Spleen (tissue), 11 donors: ENCODE data around the gene INPP4A. TPM values are rescaled to one million over a fixed set of nuclear protein-coding genes. Genes with fewer than 3 reads are reported as not detected.

Experiments
- DNase-seq: peaks from one replicate; pipeline ENCODE4 v3.0.0-alpha.2; 2020
- H3K27ac ChIP-seq, 8 donors: fragments of 200-600 bp; sonication (generic) in 7 of 8; 1 replicate in 4 of 8; 2 replicates in 4 of 8; pipeline versions ENCODE4 v1.5.0 to v1.8.0; 2016 to 2021; ENCODE audit warnings: inconsistent platforms in 4 of 8, mild to moderate bottlenecking in 4 of 8, moderate library complexity in 1 of 8
- H3K27me3 ChIP-seq, 7 donors: fragments of 200-600 bp; sonication (generic) in 6 of 7; replicated peaks in 1 of 7; 1 replicate in 4 of 7; 2 replicates in 3 of 7; pipeline versions ENCODE4 v1.5.0 to v1.8.0; 2016 to 2021; ENCODE audit warnings: inconsistent platforms in 3 of 7, mild to moderate bottlenecking in 1 of 7
- H3K36me3 ChIP-seq, 6 donors: fragments of 200-600 bp; sonication (generic) in 5 of 6; 1 replicate in 4 of 6; 2 replicates in 2 of 6; pipeline versions ENCODE4 v1.5.0 to v1.8.0; 2016 to 2021; ENCODE audit warnings: inconsistent platforms in 2 of 6
- H3K4me1 ChIP-seq, 6 donors: fragments of 200-600 bp; sonication (generic) in 5 of 6; 1 replicate in 3 of 6; 2 replicates in 3 of 6; pipeline versions ENCODE4 v1.5.0 to v1.8.0; 2016 to 2021; ENCODE audit warnings: inconsistent platforms in 3 of 6
- H3K4me3 ChIP-seq, 8 donors: fragments of 200-600 bp; sonication (generic) in 7 of 8; 1 replicate in 4 of 8; 2 replicates in 4 of 8; pipeline versions ENCODE4 v1.5.0 to v1.8.0; 2016 to 2021; ENCODE audit warnings: inconsistent platforms in 4 of 8, mild to moderate bottlenecking in 4 of 8, moderate library complexity in 2 of 8
- H3K9me3 ChIP-seq, 8 donors: fragments of 200-600 bp; sonication (generic) in 7 of 8; 1 replicate in 4 of 8; 2 replicates in 4 of 8; pipeline versions ENCODE4 v1.5.0 to v1.8.0; 2016 to 2021; ENCODE audit warnings: inconsistent platforms in 4 of 8
- POLR2A ChIP-seq, 3 donors: fragments of 450-650 bp; IDR thresholded peaks; one replicate each; pipeline ENCODE4 v1.5.1; 2017; ENCODE audit warnings: antibody characterized with exemption in 3 of 3, mild to moderate bottlenecking in 1 of 3
- POLR2AphosphoS5 ChIP-seq, 3 donors: sonication (generic); formaldehyde crosslinking; IDR thresholded peaks; one replicate each; pipeline ENCODE4 v1.5.1; 2017; ENCODE audit warnings: antibody characterized with exemption in 3 of 3
- WGBS, 5 donors: extraction: QIAGEN DNeasy Blood & Tissue Kit in 3 of 5; methylation state at CpG; one replicate each; pipeline versions ENCODE4 v1.1.5 to v1.1.7; 2013 to 2018; 5-methylcytosine and 5-hydroxymethylcytosine counted together
- intact Hi-C: fragments of 100-400 bp; cut with DNase I; formaldehyde crosslinking; loops from one replicate; pipeline ENCODE4 v1.15.0; 2023; ENCODE audit warnings: low total_unique reads
- polyA plus RNA-seq, 3 donors: library from polyadenylated mRNA; stranded (reverse); fragments of 200-250 nt; gene quantifications; one replicate each; pipeline ENCODE4 v1.2.1, GENCODE V29; 2013
- total RNA-seq, 7 donors: library from RNA; depleted of rRNA in 3 of 7; stranded (reverse); fragments of >200 nt in 3 of 7; fragmentation: NEBNext Ultra II Directional in 4 of 7; extraction: Animal tissue kit (Norgen Biotek cat#: 25700) in 4 of 7; gene quantifications; one replicate each; pipeline versions ENCODE4 v1.1.0 to v1.2.1, GENCODE V29; 2016 to 2021
- TF ChIP-seq, protein P1 (sequence below), 11 experiments: fragments of 200-600 bp in 7 of 11; fragments of 450-650 bp in 4 of 11; sonication (generic) in 4 of 11; IDR thresholded peaks in 8 of 11; conservative IDR thresholded peaks in 3 of 11; 1 replicate in 7 of 11; 2 replicates in 4 of 11; pipeline versions ENCODE4 v1.4.0 to v1.8.0; 2016 to 2021; ENCODE audit warnings: antibody characterized with exemption in 11 of 11, inconsistent platforms in 4 of 11, mild to moderate bottlenecking in 1 of 11
- donor health status: healthy with polysubstance abuse.
- donor health status: DM: no; HTN: no; CAD: no; lungs with moderate emphysema.
- donor health status: DM: no; HTN: no; CAD: no.
- donor health status: Bipolar disorder and iron deficiency.
- donor health status: healthy.
- donor health status: DM: no; HTN: no; CAD: no.
- donor health status: DM: yes; HTN: yes; CAD: no.

INPP4A gene
- total and polyA plus RNA-seq, 10 donors = 6.4 to 102 (median 69.2) TPM

DNA sequence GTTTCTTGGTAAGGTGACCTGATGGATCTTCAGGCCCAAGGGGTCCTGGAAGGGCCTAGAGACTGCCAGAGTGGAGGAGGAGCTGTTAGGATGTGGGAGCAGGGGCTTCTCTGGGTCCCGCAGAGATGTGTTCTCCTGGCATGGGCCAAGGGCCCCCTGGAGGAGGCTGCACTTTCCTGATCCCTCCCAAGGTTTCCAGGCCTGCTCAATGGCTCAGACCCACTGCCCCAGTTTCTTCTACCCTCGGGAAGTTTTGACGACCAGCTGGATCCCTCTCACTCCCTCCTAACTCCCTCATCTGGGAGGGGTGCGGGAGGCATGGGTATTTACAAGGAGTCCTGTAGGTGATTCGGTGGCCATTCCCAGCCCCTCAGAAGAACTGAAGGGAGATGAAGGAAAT is 127.6 kb downstream of the INPP4A start:
- Histone ChIP-seq H3K4me3 (no peak overlapping the region), H3K36me3 (peaks cover 0 to 100% (median 85%) of the 10 kb centered on the region in 6 donors), H3K9me3 (no peaks in the 10 kb centered on the region), H3K27me3 (no peaks in the 10 kb centered on the region), H3K27ac (no peak overlapping the region), H3K4me1 (no peaks in the 10 kb centered on the region)
- WGBS, 5 donors = 90 to 100% (median 91%) methylated on average over 5 of the region's 5 CpGs
- TF ChIP-seq, protein P1, sequence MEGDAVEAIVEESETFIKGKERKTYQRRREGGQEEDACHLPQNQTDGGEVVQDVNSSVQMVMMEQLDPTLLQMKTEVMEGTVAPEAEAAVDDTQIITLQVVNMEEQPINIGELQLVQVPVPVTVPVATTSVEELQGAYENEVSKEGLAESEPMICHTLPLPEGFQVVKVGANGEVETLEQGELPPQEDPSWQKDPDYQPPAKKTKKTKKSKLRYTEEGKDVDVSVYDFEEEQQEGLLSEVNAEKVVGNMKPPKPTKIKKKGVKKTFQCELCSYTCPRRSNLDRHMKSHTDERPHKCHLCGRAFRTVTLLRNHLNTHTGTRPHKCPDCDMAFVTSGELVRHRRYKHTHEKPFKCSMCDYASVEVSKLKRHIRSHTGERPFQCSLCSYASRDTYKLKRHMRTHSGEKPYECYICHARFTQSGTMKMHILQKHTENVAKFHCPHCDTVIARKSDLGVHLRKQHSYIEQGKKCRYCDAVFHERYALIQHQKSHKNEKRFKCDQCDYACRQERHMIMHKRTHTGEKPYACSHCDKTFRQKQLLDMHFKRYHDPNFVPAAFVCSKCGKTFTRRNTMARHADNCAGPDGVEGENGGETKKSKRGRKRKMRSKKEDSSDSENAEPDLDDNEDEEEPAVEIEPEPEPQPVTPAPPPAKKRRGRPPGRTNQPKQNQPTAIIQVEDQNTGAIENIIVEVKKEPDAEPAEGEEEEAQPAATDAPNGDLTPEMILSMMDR (IDR thresholded peaks at IDR 0.05 in 8 of 11, conservative IDR thresholded peaks at IDR 0.05 in 3 of 11) = no peak
- TF ChIP-seq POLR2A (IDR thresholded peaks at IDR 0.05) (no peak), POLR2AphosphoS5 (IDR thresholded peaks at IDR 0.05) (no peak)
- intact Hi-C loops = no loop called here
- DNase-seq = no peak

DNA sequence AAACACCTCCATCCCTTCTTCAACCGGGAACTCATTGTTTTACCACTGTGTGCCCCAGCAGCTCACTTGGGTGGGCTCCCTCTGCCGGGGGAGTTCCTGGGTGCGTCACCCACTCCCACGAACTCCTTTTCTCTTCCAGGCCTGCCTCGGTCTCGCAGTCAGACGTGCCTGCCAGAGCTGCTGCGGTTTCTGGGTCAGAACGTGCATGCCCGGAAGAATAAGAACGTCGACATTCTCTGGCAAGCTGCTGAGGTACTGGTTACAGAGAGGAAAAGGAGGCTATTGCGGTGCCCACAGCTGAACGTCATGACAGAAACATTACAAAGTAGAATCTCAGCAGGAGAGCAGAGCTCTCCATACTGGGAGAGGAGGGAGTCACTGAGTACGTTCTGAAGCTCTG is 128.0 kb downstream of the INPP4A start:
- no peaks in the 10 kb centered on the region for H3K27me3 ChIP-seq
- peaks cover 0 to 100% (median 85%) of the 10 kb centered on the region in 6 donors for H3K36me3 ChIP-seq
- no peak overlapping the region for H3K27ac ChIP-seq
- no peaks in the 10 kb centered on the region for H3K9me3 ChIP-seq
- no peaks in the 10 kb centered on the region for H3K4me1 ChIP-seq
- 92 to 97% (median 93%) methylated on average over 15 of the region's 15 CpGs for WGBS, 5 donors
- DNase-seq = no peak
- no peak overlapping the region for H3K4me3 ChIP-seq
- no peak for TF ChIP-seq POLR2AphosphoS5 (IDR thresholded peaks at IDR 0.05)
- TF ChIP-seq, protein P1 (IDR thresholded peaks at IDR 0.05 in 8 of 11, conservative IDR thresholded peaks at IDR 0.05 in 3 of 11) = no peak
- TF ChIP-seq POLR2A (IDR thresholded peaks at IDR 0.05) = no peak
- intact Hi-C loops = no loop called here

DNA sequence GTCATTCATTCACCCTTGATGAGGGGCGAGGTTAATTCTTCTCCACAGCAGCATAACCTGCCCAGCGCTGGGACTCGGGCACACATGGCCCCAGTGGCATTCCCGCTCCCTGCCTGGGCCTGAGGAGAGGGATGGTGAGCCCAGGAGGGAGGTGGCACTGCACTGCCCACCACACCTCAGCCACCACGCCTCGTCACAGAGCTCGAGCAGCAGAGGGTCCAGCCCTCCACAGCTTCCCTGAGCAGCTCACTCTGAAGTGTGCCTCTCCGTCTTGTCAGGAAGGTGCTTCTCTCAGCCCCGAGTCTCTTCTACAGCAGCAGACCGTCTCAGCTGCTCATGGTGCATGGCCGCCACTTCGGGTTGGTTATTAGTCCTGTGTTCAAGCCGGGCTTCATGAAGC is 128.8 kb downstream of the INPP4A start:
- H3K9me3 ChIP-seq = no peaks in the 10 kb centered on the region
- intact Hi-C loops = no loop called here
- H3K27ac ChIP-seq = no peak overlapping the region
- peak in 2 of 3 donors; percentile 15 to 57 for TF ChIP-seq POLR2AphosphoS5 (IDR thresholded peaks at IDR 0.05)
- TF ChIP-seq, protein P1 (IDR thresholded peaks at IDR 0.05 in 8 of 11, conservative IDR thresholded peaks at IDR 0.05 in 3 of 11) = no peak
- no peak for TF ChIP-seq POLR2A (IDR thresholded peaks at IDR 0.05)
- peaks cover 0 to 100% (median 85%) of the 10 kb centered on the region in 6 donors for H3K36me3 ChIP-seq
- no peak overlapping the region for H3K4me3 ChIP-seq
- no peaks in the 10 kb centered on the region for H3K4me1 ChIP-seq
- 95 to 98% (median 96%) methylated on average over 13 of the region's 13 CpGs for WGBS, 5 donors
- no peaks in the 10 kb centered on the region for H3K27me3 ChIP-seq
- no peak for DNase-seq

DNA sequence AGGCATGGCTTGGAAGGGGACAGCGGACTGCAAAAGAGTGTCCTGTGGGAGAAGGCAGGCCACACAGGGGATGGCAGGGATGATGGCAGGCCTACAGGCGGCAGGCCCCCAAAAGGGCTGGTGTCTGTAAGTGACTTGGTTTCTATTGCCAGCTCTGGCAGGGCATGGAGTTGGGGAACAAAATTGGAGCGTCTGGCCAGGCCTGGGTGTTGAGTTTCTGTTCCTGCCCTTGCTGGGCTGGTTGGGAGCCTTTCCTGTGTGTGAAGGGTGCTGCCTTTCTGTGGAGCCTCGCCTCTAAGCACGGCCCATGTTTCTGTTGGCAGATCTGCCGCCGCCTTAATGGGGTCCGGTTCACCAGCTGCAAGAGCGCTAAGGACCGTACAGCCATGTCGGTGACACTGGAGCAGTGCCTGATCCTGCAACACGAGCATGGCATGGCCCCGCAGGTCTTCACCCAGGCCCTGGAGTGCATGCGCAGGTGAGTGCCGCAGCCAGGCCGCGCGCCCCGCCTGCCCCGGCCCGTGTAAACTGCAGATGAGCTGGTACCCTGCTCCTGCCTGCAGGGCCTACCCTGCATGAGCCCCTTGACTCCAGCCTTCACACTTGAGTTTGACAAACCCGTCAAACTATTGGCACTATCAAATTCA is 132.1 kb downstream of the INPP4A start:
- H3K27ac ChIP-seq = no peak overlapping the region
- peaks cover 0 to 12% (median 0%) of the 10 kb centered on the region in 6 donors for H3K4me1 ChIP-seq
- TF ChIP-seq, protein P1 (IDR thresholded peaks at IDR 0.05 in 8 of 11, conservative IDR thresholded peaks at IDR 0.05 in 3 of 11) = no peak
- TF ChIP-seq POLR2AphosphoS5 (IDR thresholded peaks at IDR 0.05) (no peak), POLR2A (IDR thresholded peaks at IDR 0.05) (no peak)
- DNase-seq = no peak
- peaks cover 0 to 100% (median 81%) of the 10 kb centered on the region in 6 donors for H3K36me3 ChIP-seq
- WGBS, 5 donors = 89 to 100% (median 96%) methylated on average over 4 to 22 of the region's 22 CpGs
- H3K27me3 ChIP-seq = no peaks in the 10 kb centered on the region
- H3K9me3 ChIP-seq = no peaks in the 10 kb centered on the region
- intact Hi-C loops = no loop called here
- H3K4me3 ChIP-seq = no peak overlapping the region
